Measurements from ENCODE around the gene SLC22A12.

DNA sequence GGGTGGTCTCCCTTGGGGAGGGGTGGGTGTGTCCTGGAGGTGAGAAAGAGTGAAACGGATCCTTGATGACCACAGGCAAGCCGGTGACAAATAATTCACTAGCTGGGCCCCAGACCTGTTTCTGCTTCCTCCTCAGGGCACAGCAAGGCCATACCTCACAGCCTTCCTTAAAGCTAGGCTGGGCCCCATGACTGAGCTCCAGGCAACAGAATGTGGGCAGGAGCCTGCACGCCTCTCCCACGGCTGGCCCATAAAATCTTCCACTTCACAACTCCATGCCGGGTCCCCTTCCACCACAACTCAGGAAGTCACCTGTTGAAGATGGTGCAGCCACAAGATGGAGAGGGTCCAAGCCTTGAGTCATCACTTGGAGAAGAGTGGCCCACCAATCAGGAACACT is 23.9 kb downstream of the SLC22A12 start:
- TF ChIP-seq, protein P1, sequence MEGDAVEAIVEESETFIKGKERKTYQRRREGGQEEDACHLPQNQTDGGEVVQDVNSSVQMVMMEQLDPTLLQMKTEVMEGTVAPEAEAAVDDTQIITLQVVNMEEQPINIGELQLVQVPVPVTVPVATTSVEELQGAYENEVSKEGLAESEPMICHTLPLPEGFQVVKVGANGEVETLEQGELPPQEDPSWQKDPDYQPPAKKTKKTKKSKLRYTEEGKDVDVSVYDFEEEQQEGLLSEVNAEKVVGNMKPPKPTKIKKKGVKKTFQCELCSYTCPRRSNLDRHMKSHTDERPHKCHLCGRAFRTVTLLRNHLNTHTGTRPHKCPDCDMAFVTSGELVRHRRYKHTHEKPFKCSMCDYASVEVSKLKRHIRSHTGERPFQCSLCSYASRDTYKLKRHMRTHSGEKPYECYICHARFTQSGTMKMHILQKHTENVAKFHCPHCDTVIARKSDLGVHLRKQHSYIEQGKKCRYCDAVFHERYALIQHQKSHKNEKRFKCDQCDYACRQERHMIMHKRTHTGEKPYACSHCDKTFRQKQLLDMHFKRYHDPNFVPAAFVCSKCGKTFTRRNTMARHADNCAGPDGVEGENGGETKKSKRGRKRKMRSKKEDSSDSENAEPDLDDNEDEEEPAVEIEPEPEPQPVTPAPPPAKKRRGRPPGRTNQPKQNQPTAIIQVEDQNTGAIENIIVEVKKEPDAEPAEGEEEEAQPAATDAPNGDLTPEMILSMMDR (IDR thresholded peaks at IDR 0.05): no peak
- TF ChIP-seq, protein P2, sequence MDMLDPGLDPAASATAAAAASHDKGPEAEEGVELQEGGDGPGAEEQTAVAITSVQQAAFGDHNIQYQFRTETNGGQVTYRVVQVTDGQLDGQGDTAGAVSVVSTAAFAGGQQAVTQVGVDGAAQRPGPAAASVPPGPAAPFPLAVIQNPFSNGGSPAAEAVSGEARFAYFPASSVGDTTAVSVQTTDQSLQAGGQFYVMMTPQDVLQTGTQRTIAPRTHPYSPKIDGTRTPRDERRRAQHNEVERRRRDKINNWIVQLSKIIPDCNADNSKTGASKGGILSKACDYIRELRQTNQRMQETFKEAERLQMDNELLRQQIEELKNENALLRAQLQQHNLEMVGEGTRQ (IDR thresholded peaks at IDR 0.05): no peak
- TF ChIP-seq RFX5 (IDR thresholded peaks at IDR 0.05) (no peak), KDM1A (IDR thresholded peaks at IDR 0.05; ENCODE audit: low read depth) (no peak), MYC (IDR thresholded peaks at IDR 0.05; ENCODE audit: borderline replicate concordance, low read length) (no peak), POLR2A (IDR thresholded peaks at IDR 0.05; ENCODE audit: low read length) (no peak), HOXB5 (CRISPR knock-in tag; IDR thresholded peaks at IDR 0.05) (no peak), CBX2 (IDR thresholded peaks at IDR 0.05; ENCODE audit: borderline replicate concordance, low read depth) (no peak), RARB (CRISPR knock-in tag; IDR thresholded peaks at IDR 0.05) (no peak)
- TF ChIP-seq, protein P3, sequence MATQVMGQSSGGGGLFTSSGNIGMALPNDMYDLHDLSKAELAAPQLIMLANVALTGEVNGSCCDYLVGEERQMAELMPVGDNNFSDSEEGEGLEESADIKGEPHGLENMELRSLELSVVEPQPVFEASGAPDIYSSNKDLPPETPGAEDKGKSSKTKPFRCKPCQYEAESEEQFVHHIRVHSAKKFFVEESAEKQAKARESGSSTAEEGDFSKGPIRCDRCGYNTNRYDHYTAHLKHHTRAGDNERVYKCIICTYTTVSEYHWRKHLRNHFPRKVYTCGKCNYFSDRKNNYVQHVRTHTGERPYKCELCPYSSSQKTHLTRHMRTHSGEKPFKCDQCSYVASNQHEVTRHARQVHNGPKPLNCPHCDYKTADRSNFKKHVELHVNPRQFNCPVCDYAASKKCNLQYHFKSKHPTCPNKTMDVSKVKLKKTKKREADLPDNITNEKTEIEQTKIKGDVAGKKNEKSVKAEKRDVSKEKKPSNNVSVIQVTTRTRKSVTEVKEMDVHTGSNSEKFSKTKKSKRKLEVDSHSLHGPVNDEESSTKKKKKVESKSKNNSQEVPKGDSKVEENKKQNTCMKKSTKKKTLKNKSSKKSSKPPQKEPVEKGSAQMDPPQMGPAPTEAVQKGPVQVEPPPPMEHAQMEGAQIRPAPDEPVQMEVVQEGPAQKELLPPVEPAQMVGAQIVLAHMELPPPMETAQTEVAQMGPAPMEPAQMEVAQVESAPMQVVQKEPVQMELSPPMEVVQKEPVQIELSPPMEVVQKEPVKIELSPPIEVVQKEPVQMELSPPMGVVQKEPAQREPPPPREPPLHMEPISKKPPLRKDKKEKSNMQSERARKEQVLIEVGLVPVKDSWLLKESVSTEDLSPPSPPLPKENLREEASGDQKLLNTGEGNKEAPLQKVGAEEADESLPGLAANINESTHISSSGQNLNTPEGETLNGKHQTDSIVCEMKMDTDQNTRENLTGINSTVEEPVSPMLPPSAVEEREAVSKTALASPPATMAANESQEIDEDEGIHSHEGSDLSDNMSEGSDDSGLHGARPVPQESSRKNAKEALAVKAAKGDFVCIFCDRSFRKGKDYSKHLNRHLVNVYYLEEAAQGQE (IDR thresholded peaks at IDR 0.05): no peak
- TF ChIP-seq, protein P4, sequence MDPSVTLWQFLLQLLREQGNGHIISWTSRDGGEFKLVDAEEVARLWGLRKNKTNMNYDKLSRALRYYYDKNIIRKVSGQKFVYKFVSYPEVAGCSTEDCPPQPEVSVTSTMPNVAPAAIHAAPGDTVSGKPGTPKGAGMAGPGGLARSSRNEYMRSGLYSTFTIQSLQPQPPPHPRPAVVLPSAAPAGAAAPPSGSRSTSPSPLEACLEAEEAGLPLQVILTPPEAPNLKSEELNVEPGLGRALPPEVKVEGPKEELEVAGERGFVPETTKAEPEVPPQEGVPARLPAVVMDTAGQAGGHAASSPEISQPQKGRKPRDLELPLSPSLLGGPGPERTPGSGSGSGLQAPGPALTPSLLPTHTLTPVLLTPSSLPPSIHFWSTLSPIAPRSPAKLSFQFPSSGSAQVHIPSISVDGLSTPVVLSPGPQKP (IDR thresholded peaks at IDR 0.05; ENCODE audit: low read depth, low read length): no peak
